RWPE2 (cell line): ENCODE data around the gene COL4A5.

Experiments
- ATAC-seq: fragments of 200-7000 bp; cut with Tn5 transposase; 3 replicates; pipeline ENCODE4 v1.9.1; 2021; ENCODE audit warnings: low read depth
- DNase-seq: peaks from one replicate; pipeline ENCODE4 v3.0.0-alpha.2; 2020; ENCODE audit warnings: low spot score
- H3K27ac ChIP-seq: fragments of 450-650 bp; 2 replicates; pipeline ENCODE4 v1.5.1; 2017; ENCODE audit warnings: mild to moderate bottlenecking; ENCODE audit not compliant: poor library complexity, severe bottlenecking
- H3K27me3 ChIP-seq: fragments of 250-450 bp; sonication (Bioruptor Pico); 2 replicates; pipeline ENCODE4 v1.5.1; 2021; ENCODE audit warnings: mild to moderate bottlenecking, moderate library complexity; ENCODE audit not compliant: insufficient read depth, poor library complexity, severe bottlenecking
- H3K36me3 ChIP-seq: fragments of 250-450 bp; sonication (Bioruptor Pico); 2 replicates; pipeline ENCODE4 v1.5.1; 2020; ENCODE audit warnings: low read depth, mild to moderate bottlenecking, moderate library complexity
- H3K4me1 ChIP-seq: fragments of 250-450 bp; sonication (Bioruptor Pico); 2 replicates; pipeline ENCODE4 v1.5.1; 2021; ENCODE audit warnings: mild to moderate bottlenecking, moderate library complexity; ENCODE audit not compliant: insufficient read depth, poor library complexity, severe bottlenecking
- H3K4me3 ChIP-seq: fragments of 250-450 bp; sonication (Bioruptor Pico); 2 replicates; pipeline ENCODE4 v1.5.1; 2021; ENCODE audit warnings: mild to moderate bottlenecking, moderate library complexity; ENCODE audit not compliant: severe bottlenecking
- H3K9me3 ChIP-seq: fragments of 250-450 bp; sonication (Bioruptor Pico); 2 replicates; pipeline ENCODE4 v1.5.1; 2021; ENCODE audit warnings: mild to moderate bottlenecking, moderate library complexity; ENCODE audit not compliant: severe bottlenecking
- CTCF ChIP-seq: fragments of 450-650 bp; IDR thresholded peaks from one replicate; pipeline ENCODE4 v1.5.1; 2017; ENCODE audit warnings: mild to moderate bottlenecking, moderate library complexity; ENCODE audit not compliant: poor library complexity, severe bottlenecking

The COL4A5 gene

GRCh38 chrX:108610141-108610540 is 170.5 kb downstream of the COL4A5 start:
- Histone ChIP-seq H3K9me3 (no peaks in the 10 kb centered on the region), H3K27ac (no peak overlapping the region), H3K27me3 (no peaks in the 10 kb centered on the region), H3K4me1 (no peaks in the 10 kb centered on the region), H3K36me3 (peaks cover 25% of the 10 kb centered on the region), H3K4me3 (no peak overlapping the region)
- ATAC-seq (no peak), DNase-seq (no peak)
- TF ChIP-seq CTCF, result no peak

GRCh38 chrX:108614616-108615015 is 175.0 kb downstream of the COL4A5 start:
- Histone ChIP-seq H3K36me3 (peaks cover 24% of the 10 kb centered on the region), H3K4me1 (no peaks in the 10 kb centered on the region), H3K4me3 (no peak overlapping the region), H3K27ac (no peak overlapping the region), H3K27me3 (no peaks in the 10 kb centered on the region), H3K9me3 (no peaks in the 10 kb centered on the region)
- ATAC-seq (no peak), DNase-seq (no peak)
- no peak for TF ChIP-seq CTCF

GRCh38 chrX:108640817-108641216 is 201.2 kb downstream of the COL4A5 start:
- no peak overlapping the region for H3K27ac ChIP-seq
- H3K9me3 ChIP-seq, result no peaks in the 10 kb centered on the region
- DNase-seq (no peak), ATAC-seq (no peak)
- H3K27me3 ChIP-seq, result no peaks in the 10 kb centered on the region
- H3K36me3 ChIP-seq, result peaks cover 5% of the 10 kb centered on the region
- H3K4me3 ChIP-seq, result no peak overlapping the region
- H3K4me1 ChIP-seq, result no peaks in the 10 kb centered on the region
- no peak for TF ChIP-seq CTCF

GRCh38 chrX:108641589-108642272 is 202.1 kb downstream of the COL4A5 start:
- Histone ChIP-seq H3K36me3 (no peaks in the 10 kb centered on the region; the same call in 1 of the 2 replicates), H3K4me3 (no peak overlapping the region), H3K27ac (no peak overlapping the region), H3K27me3 (no peaks in the 10 kb centered on the region), H3K4me1 (no peaks in the 10 kb centered on the region), H3K9me3 (no peaks in the 10 kb centered on the region)
- ATAC-seq (no peak), DNase-seq (no peak)
- no peak for TF ChIP-seq CTCF

GRCh38 chrX:108642273-108642628 is 202.6 kb downstream of the COL4A5 start:
- ATAC-seq (no peak), DNase-seq (no peak)
- no peaks in the 10 kb centered on the region for H3K9me3 ChIP-seq
- no peak overlapping the region for H3K27ac ChIP-seq
- no peak overlapping the region for H3K4me3 ChIP-seq
- TF ChIP-seq CTCF, result no peak
- no peaks in the 10 kb centered on the region; the same call in 1 of the 2 replicates for H3K36me3 ChIP-seq
- no peaks in the 10 kb centered on the region for H3K4me1 ChIP-seq
- H3K27me3 ChIP-seq, result no peaks in the 10 kb centered on the region
